HEK293 (cell line): Measurements from ENCODE around the gene LRIT1.
A peak's percentile ranks its signal among the peaks of the same experiment; 100 is the strongest.

Source experiments
- CTCF ChIA-PET: fragments of 350-600 bp; formaldehyde crosslinking; extraction: SDS; loops from one replicate; lab custom pipeline; 2021; ENCODE audit warnings: antibody characterized with exemption; lab: Yijun Ruan, JAX
- POLR2A ChIA-PET: fragments of 300-600 bp; formaldehyde crosslinking; extraction: SDS; loops from one replicate; lab custom pipeline; 2020; ENCODE audit warnings: antibody characterized with exemption, inconsistent platforms; lab: Yijun Ruan, JAX
- H3K27ac ChIP-seq: fragments of 200-500 bp; sonication (Bioruptor generic); 2 replicates; pipeline ENCODE4 v1.5.1; 2014; ENCODE audit warnings: low read depth, low read length, control low read depth, inconsistent platforms; ENCODE audit errors: extremely low read depth
- H3K36me3 ChIP-seq, 2 experiments: fragments of 200-500 bp in 1 of 2; sonication (Bioruptor generic) in 1 of 2; 1 replicate in 1 of 2; 2 replicates in 1 of 2; pipeline ENCODE4 v1.5.1; 2014 to 2017; ENCODE audit warnings: inconsistent platforms in 2 of 2, low read length in 2 of 2; ENCODE audit not compliant: control insufficient read depth in 2 of 2, insufficient read depth in 1 of 2
- H3K4me1 ChIP-seq: fragments of 200-500 bp; sonication (Bioruptor generic); 2 replicates; pipeline ENCODE4 v1.5.1; 2014; ENCODE audit warnings: mild to moderate bottlenecking, low read length, inconsistent platforms; ENCODE audit not compliant: control insufficient read depth, insufficient read depth
- H3K4me3 ChIP-seq: 2 replicates; pipeline ENCODE4 v1.5.1; 2011; ENCODE audit warnings: low read depth, mild to moderate bottlenecking, control low read depth, low read length, moderate library complexity
- H3K9me3 ChIP-seq: fragments of 200-500 bp; sonication (Bioruptor generic); 2 replicates; pipeline ENCODE4 v1.5.1; 2014; ENCODE audit warnings: low read depth, low read length, inconsistent platforms; ENCODE audit not compliant: control insufficient read depth, insufficient read depth
- GLIS1 ChIP-seq: fragments of 450-650 bp; formaldehyde crosslinking; IDR thresholded peaks from 2 replicates; pipeline ENCODE4 v1.5.1; 2016; ENCODE audit warnings: missing biosample characterization, missing genetic modification characterization
- KLF1 ChIP-seq: fragments of 450-650 bp; formaldehyde crosslinking; IDR thresholded peaks from 2 replicates; pipeline ENCODE4 v1.5.1; 2016; ENCODE audit warnings: missing biosample characterization, missing genetic modification characterization
- SP3 ChIP-seq: fragments of 450-650 bp; formaldehyde crosslinking; IDR thresholded peaks from 2 replicates; pipeline ENCODE4 v1.5.1; 2016; ENCODE audit warnings: missing biosample characterization, missing genetic modification characterization
- ZIC2 ChIP-seq: fragments of 450-650 bp; formaldehyde crosslinking; IDR thresholded peaks from 2 replicates; pipeline ENCODE4 v1.5.1; 2016; ENCODE audit warnings: missing biosample characterization, missing genetic modification characterization
- ZNF114 ChIP-seq: fragments of 450-650 bp; formaldehyde crosslinking; IDR thresholded peaks from 2 replicates; pipeline ENCODE4 v1.5.0; 2017; ENCODE audit warnings: missing biosample characterization, missing genetic modification characterization
- ZNF132 ChIP-seq: fragments of 450-650 bp; formaldehyde crosslinking; IDR thresholded peaks from 2 replicates; pipeline ENCODE4 v1.5.1; 2017; ENCODE audit warnings: missing biosample characterization, missing genetic modification characterization, borderline replicate concordance
- ZNF23 ChIP-seq: fragments of 450-650 bp; formaldehyde crosslinking; IDR thresholded peaks from 2 replicates; pipeline ENCODE4 v1.5.1; 2016; ENCODE audit warnings: missing biosample characterization, missing genetic modification characterization, borderline replicate concordance
- ZNF302 ChIP-seq: fragments of 450-650 bp; formaldehyde crosslinking; IDR thresholded peaks from 2 replicates; pipeline ENCODE4 v1.5.1; 2016; ENCODE audit warnings: missing biosample characterization, missing genetic modification characterization, low read depth
- ZNF530 ChIP-seq: fragments of 450-650 bp; formaldehyde crosslinking; IDR thresholded peaks from 2 replicates; pipeline ENCODE4 v1.5.1; 2016; ENCODE audit warnings: low read depth, missing biosample characterization, missing genetic modification characterization
- ZNF549 ChIP-seq: fragments of 450-650 bp; IDR thresholded peaks from 2 replicates; pipeline ENCODE4 v1.5.1; 2018; ENCODE audit warnings: missing biosample characterization, missing genetic modification characterization, mild to moderate bottlenecking, inconsistent platforms, moderate library complexity
- ZNF626 ChIP-seq: fragments of 450-650 bp; sonication (Bioruptor Pico); formaldehyde crosslinking; IDR thresholded peaks from 2 replicates; pipeline ENCODE4 v1.5.1; 2018; ENCODE audit warnings: missing biosample characterization, missing genetic modification characterization, inconsistent platforms
- ZNF76 ChIP-seq: fragments of 450-650 bp; formaldehyde crosslinking; IDR thresholded peaks from 2 replicates; pipeline ENCODE4; 2016; ENCODE audit warnings: low read depth, missing biosample characterization, missing genetic modification characterization, borderline replicate concordance
- ZNF768 ChIP-seq: fragments of 450-650 bp; formaldehyde crosslinking; IDR thresholded peaks from 2 replicates; pipeline ENCODE4 v1.5.1; 2018; ENCODE audit warnings: missing biosample characterization, mild to moderate bottlenecking, missing genetic modification characterization
- ZNF785 ChIP-seq: fragments of 450-650 bp; formaldehyde crosslinking; IDR thresholded peaks from 2 replicates; pipeline ENCODE4 v1.5.1; 2016; ENCODE audit warnings: missing biosample characterization, missing genetic modification characterization
- ZNF843 ChIP-seq: fragments of 450-650 bp; formaldehyde crosslinking; IDR thresholded peaks from 2 replicates; pipeline ENCODE4 v1.5.1; 2016; ENCODE audit warnings: missing biosample characterization, missing genetic modification characterization
- ZSCAN16 ChIP-seq: fragments of 450-650 bp; formaldehyde crosslinking; IDR thresholded peaks from 2 replicates; pipeline ENCODE4 v1.5.1; 2016; ENCODE audit warnings: missing biosample characterization, missing genetic modification characterization
- ZXDB ChIP-seq: fragments of 450-650 bp; formaldehyde crosslinking; IDR thresholded peaks from 2 replicates; pipeline ENCODE4 v1.5.1; 2016; ENCODE audit warnings: missing biosample characterization, missing genetic modification characterization
- TF ChIP-seq, protein P1 (sequence below): fragments of 450-650 bp; formaldehyde crosslinking; IDR thresholded peaks from 2 replicates; pipeline ENCODE4 v1.5.1; 2017; ENCODE audit warnings: missing biosample characterization, mild to moderate bottlenecking, missing genetic modification characterization, moderate library complexity
- TF ChIP-seq, protein P2 (sequence below): fragments of 450-650 bp; formaldehyde crosslinking; IDR thresholded peaks from 2 replicates; pipeline ENCODE4 v1.5.1; 2016; ENCODE audit warnings: missing biosample characterization, missing genetic modification characterization
- TF ChIP-seq, protein P3 (sequence below): fragments of 450-650 bp; formaldehyde crosslinking; IDR thresholded peaks from 2 replicates; pipeline ENCODE4 v1.5.1; 2017; ENCODE audit warnings: missing biosample characterization, missing genetic modification characterization
- TF ChIP-seq, protein P4 (sequence below): fragments of 450-650 bp; formaldehyde crosslinking; IDR thresholded peaks from 2 replicates; pipeline ENCODE4 v1.5.1; 2016; ENCODE audit warnings: missing biosample characterization, missing genetic modification characterization, borderline replicate concordance

The LRIT1 gene

DNA sequence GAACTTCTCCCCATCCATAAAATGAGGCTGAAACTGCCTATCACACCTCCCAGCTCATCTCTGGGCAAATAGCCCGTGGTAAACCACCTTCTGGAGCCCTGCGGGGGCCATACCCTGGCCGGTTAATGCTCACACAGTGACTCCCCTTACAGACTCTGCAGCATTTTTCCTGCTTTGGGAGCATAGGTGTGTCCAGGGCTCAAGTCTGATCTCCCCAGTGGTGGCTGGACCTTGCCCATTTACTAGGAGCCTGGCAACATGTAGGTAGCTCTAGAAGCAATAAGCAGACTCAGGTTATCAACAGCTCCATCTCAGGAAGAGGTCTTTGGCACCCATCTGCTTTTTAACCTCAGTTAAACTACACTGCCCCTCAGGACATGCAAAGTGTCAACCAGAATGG is 52.5 kb downstream of the LRIT1 start:
- no peaks in the 10 kb centered on the region for H3K36me3 ChIP-seq
- no peak for TF ChIP-seq ZNF114 (tag by site-specific recombination)
- no peak for TF ChIP-seq ZNF23 (tag by site-specific recombination)
- TF ChIP-seq SP3 (tag by site-specific recombination) = no peak
- TF ChIP-seq, all 188 proteins: peak for 0
- Histone ChIP-seq H3K27ac (no peak overlapping the region), H3K4me1 (no peaks in the 10 kb centered on the region), H3K9me3 (no peaks in the 10 kb centered on the region), H3K4me3 (no peak overlapping the region)
- ChIA-PET CTCF (no interaction called here), POLR2A (no interaction called here)

DNA sequence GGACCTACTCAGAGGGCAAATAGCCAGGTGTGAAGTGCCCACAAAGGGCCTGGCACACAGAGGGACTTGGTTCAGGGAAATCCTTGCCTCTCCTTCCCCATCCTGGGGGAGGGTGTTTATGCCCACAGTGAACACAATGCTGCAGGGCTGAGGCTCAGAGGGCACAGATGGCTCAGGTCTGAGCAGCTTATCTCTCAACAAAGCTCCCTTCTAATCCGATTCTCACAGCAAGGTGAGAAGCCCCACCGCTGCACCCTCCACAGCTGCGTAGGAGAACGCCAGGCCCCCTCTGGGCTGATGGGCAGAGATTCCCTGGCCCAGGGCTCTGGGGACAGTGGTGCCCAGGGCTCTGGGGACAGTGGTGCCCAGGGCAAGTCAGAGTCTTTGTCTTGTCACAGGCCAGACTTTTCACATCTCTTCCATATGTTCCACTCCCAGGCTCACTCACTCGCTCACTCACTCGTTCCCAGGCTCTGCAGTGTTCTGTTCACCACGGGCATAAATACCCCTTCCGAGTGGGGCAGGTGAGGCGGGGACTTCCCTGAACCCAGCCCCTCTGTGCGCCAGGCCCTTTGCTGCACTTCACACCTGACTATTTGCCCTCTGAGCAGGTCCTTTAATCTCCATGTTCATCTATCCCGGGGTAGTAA is 55.7 kb downstream of the LRIT1 start:
- no peak overlapping the region for H3K4me3 ChIP-seq
- H3K27ac ChIP-seq = no peak overlapping the region
- no peaks in the 10 kb centered on the region for H3K36me3 ChIP-seq
- ChIA-PET CTCF (no interaction called here), POLR2A (no interaction called here)
- H3K4me1 ChIP-seq = no peaks in the 10 kb centered on the region
- H3K9me3 ChIP-seq = no peaks in the 10 kb centered on the region
- no peak for TF ChIP-seq ZIC2 (tag by site-specific recombination)
- no peak for TF ChIP-seq ZNF768
- no peak for TF ChIP-seq GLIS1 (tag by site-specific recombination)
- TF ChIP-seq ZNF132 = no peak
- TF ChIP-seq, all 188 proteins: peak for 0

DNA sequence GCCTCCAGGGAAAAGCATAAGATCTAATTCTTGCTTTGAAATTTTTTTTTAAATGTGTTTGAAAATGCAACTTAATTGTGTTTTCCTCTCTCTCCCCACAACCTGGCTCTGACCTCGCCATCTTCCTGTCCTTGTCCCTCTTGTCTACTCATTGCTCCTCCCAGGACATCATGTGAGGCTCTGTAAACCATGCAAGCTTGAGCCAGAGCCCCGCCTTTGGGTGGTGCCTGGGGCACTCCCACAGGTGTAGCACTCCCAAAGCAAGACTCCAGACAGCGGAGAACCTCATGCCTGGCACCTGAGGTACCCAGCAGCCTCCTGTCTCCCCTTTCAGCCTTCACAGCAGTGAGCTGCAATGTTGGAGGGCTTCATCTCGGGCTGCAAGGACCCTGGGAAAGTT is 56.8 kb downstream of the LRIT1 start:
- ChIA-PET CTCF (no interaction called here), POLR2A (no interaction called here)
- no peak for TF ChIP-seq ZNF530 (tag by site-specific recombination)
- 0 out of 2 replicates have a peak, but pooled peaks have one; percentile 22 for TF ChIP-seq ZSCAN16 (tag by site-specific recombination)
- peak; percentile 64 for TF ChIP-seq KLF1
- Histone ChIP-seq H3K4me1 (no peaks in the 10 kb centered on the region), H3K9me3 (no peaks in the 10 kb centered on the region), H3K27ac (no peak overlapping the region), H3K36me3 (no peaks in the 10 kb centered on the region), H3K4me3 (no peak overlapping the region)

DNA sequence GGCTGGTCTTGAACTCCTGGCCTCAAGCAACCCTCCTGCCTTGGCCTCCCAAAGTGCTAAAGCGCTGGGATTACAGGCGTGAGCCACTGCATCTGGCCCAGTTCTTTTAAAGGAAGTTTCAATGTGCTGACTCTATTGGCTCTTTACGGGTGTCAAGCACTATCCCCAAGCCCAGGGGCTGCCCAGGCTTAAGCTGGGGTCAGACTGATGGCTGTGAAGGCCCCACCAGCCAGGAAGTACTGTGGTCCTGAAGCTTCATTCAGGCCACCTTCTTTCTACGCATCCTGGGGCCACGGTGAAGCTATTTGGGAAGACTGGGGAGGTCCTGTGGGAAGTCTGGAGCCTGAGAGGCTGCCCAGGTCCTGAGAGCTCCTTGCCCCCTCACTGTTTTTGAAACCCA is 59.7 kb downstream of the LRIT1 start:
- ChIA-PET CTCF (no interaction called here), POLR2A (no interaction called here)
- Histone ChIP-seq H3K4me1 (no peaks in the 10 kb centered on the region), H3K27ac (no peak overlapping the region), H3K4me3 (no peak overlapping the region), H3K9me3 (no peaks in the 10 kb centered on the region), H3K36me3 (no peaks in the 10 kb centered on the region)
- TF ChIP-seq ZNF785 (tag by site-specific recombination) = no peak
- no peak for TF ChIP-seq ZNF843 (tag by site-specific recombination)
- TF ChIP-seq, protein P1, sequence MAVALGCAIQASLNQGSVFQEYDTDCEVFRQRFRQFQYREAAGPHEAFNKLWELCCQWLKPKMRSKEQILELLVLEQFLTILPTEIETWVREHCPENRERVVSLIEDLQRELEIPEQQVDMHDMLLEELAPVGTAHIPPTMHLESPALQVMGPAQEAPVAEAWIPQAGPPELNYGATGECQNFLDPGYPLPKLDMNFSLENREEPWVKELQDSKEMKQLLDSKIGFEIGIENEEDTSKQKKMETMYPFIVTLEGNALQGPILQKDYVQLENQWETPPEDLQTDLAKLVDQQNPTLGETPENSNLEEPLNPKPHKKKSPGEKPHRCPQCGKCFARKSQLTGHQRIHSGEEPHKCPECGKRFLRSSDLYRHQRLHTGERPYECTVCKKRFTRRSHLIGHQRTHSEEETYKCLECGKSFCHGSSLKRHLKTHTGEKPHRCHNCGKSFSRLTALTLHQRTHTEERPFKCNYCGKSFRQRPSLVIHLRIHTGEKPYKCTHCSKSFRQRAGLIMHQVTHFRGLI (tag by site-specific recombination) = no peak
- no peak for TF ChIP-seq ZNF76 (tag by site-specific recombination)
- no peak for TF ChIP-seq ZNF626
- TF ChIP-seq, protein P2, sequence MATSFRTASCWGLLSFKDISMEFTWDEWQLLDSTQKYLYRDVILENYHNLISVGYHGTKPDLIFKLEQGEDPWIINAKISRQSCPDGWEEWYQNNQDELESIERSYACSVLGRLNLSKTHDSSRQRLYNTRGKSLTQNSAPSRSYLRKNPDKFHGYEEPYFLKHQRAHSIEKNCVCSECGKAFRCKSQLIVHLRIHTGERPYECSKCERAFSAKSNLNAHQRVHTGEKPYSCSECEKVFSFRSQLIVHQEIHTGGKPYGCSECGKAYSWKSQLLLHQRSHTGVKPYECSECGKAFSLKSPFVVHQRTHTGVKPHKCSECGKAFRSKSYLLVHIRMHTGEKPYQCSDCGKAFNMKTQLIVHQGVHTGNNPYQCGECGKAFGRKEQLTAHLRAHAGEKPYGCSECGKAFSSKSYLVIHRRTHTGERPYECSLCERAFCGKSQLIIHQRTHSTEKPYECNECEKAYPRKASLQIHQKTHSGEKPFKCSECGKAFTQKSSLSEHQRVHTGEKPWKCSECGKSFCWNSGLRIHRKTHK (tag by site-specific recombination) = no peak
- no peak for TF ChIP-seq ZNF302 (tag by site-specific recombination)
- TF ChIP-seq, protein P3, sequence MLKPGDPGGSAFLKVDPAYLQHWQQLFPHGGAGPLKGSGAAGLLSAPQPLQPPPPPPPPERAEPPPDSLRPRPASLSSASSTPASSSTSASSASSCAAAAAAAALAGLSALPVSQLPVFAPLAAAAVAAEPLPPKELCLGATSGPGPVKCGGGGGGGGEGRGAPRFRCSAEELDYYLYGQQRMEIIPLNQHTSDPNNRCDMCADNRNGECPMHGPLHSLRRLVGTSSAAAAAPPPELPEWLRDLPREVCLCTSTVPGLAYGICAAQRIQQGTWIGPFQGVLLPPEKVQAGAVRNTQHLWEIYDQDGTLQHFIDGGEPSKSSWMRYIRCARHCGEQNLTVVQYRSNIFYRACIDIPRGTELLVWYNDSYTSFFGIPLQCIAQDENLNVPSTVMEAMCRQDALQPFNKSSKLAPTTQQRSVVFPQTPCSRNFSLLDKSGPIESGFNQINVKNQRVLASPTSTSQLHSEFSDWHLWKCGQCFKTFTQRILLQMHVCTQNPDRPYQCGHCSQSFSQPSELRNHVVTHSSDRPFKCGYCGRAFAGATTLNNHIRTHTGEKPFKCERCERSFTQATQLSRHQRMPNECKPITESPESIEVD (tag by site-specific recombination) = no peak
- TF ChIP-seq ZNF549 (tag by site-specific recombination) = no peak
- TF ChIP-seq, protein P4, sequence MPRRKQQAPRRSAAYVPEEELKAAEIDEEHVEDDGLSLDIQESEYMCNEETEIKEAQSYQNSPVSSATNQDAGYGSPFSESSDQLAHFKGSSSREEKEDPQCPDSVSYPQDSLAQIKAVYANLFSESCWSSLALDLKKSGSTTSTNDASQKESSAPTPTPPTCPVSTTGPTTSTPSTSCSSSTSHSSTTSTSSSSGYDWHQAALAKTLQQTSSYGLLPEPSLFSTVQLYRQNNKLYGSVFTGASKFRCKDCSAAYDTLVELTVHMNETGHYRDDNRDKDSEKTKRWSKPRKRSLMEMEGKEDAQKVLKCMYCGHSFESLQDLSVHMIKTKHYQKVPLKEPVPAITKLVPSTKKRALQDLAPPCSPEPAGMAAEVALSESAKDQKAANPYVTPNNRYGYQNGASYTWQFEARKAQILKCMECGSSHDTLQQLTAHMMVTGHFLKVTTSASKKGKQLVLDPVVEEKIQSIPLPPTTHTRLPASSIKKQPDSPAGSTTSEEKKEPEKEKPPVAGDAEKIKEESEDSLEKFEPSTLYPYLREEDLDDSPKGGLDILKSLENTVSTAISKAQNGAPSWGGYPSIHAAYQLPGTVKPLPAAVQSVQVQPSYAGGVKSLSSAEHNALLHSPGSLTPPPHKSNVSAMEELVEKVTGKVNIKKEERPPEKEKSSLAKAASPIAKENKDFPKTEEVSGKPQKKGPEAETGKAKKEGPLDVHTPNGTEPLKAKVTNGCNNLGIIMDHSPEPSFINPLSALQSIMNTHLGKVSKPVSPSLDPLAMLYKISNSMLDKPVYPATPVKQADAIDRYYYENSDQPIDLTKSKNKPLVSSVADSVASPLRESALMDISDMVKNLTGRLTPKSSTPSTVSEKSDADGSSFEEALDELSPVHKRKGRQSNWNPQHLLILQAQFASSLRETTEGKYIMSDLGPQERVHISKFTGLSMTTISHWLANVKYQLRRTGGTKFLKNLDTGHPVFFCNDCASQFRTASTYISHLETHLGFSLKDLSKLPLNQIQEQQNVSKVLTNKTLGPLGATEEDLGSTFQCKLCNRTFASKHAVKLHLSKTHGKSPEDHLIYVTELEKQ (tag by site-specific recombination) = no peak
- TF ChIP-seq ZXDB (tag by site-specific recombination) = no peak
